SK-N-SH treated with all-trans-retinoic acid at 6 μM for 48 hours (cell line): ENCODE measurements around the gene PTCD1.

Source experiments
- ARNTL ChIP-seq: fragments of 450-650 bp; formaldehyde crosslinking; IDR thresholded peaks from 2 replicates; pipeline ENCODE4 v1.5.0; 2020; ENCODE audit warnings: low read depth, mild to moderate bottlenecking, moderate library complexity, borderline replicate concordance
- BACH2 ChIP-seq: fragments of 250-450 bp; sonication (Bioruptor Pico); IDR thresholded peaks from 2 replicates; pipeline ENCODE4 v1.9.0; 2021; ENCODE audit warnings: mild to moderate bottlenecking, borderline replicate concordance
- CSDC2 ChIP-seq: fragments of 250-450 bp; sonication (Bioruptor Pico); IDR thresholded peaks from 2 replicates; pipeline ENCODE4 v1.5.0; 2020; ENCODE audit warnings: mild to moderate bottlenecking, moderate library complexity
- GLIS3 ChIP-seq: fragments of 250-450 bp; sonication (Bioruptor Pico); IDR thresholded peaks from 2 replicates; pipeline ENCODE4 v1.5.0; 2020; ENCODE audit warnings: mild to moderate bottlenecking, moderate library complexity
- ISL1 ChIP-seq: fragments of 250-450 bp; sonication (Bioruptor Pico); IDR thresholded peaks from 2 replicates; pipeline ENCODE4 v2.1.2; 2022; ENCODE audit warnings: mild to moderate bottlenecking, moderate library complexity
- PATZ1 ChIP-seq: fragments of 250-450 bp; sonication (Bioruptor Pico); IDR thresholded peaks from 2 replicates; pipeline ENCODE4 v1.8.0; 2020; ENCODE audit warnings: mild to moderate bottlenecking, moderate library complexity, borderline replicate concordance
- PPARA ChIP-seq: fragments of 250-450 bp; sonication (Bioruptor Pico); IDR thresholded peaks from 2 replicates; pipeline ENCODE4 v1.5.0; 2020; ENCODE audit warnings: mild to moderate bottlenecking, borderline replicate concordance
- RARB ChIP-seq: fragments of 250-450 bp; sonication (Bioruptor Pico); IDR thresholded peaks from 2 replicates; pipeline ENCODE4 v1.8.0; 2021; ENCODE audit warnings: mild to moderate bottlenecking, moderate library complexity
- SNAI2 ChIP-seq: fragments of 250-450 bp; sonication (Bioruptor Pico); IDR thresholded peaks from 2 replicates; pipeline ENCODE4 v1.5.0; 2020; ENCODE audit warnings: mild to moderate bottlenecking, moderate library complexity
- TOX ChIP-seq: fragments of 250-450 bp; sonication (Bioruptor Pico); IDR thresholded peaks from 2 replicates; pipeline ENCODE4 v1.8.0; 2021; ENCODE audit warnings: mild to moderate bottlenecking, moderate library complexity, borderline replicate concordance
- ZFP3 ChIP-seq: fragments of 250-450 bp; sonication (Bioruptor Pico); IDR thresholded peaks from 2 replicates; pipeline ENCODE4 v1.5.0; 2020; ENCODE audit warnings: mild to moderate bottlenecking, moderate library complexity
- ZNF70 ChIP-seq: fragments of 450-650 bp; formaldehyde crosslinking; IDR thresholded peaks from 2 replicates; pipeline ENCODE4 v1.5.0; 2020; ENCODE audit warnings: mild to moderate bottlenecking, moderate library complexity
- TF ChIP-seq, protein P1 (sequence below): fragments of 250-450 bp; sonication (Bioruptor Pico); IDR thresholded peaks from 2 replicates; pipeline ENCODE4 v1.5.1; 2021; ENCODE audit warnings: mild to moderate bottlenecking, moderate library complexity
- TF ChIP-seq, protein P2 (sequence below): fragments of 250-450 bp; sonication (Bioruptor Pico); IDR thresholded peaks from 2 replicates; pipeline ENCODE4 v1.8.0; 2021; ENCODE audit warnings: low read depth, mild to moderate bottlenecking, moderate library complexity, borderline replicate concordance

GRCh38 chr7:99418260-99418659 lies 20.3 kb downstream of the PTCD1 start:
- TF ChIP-seq, protein P1, sequence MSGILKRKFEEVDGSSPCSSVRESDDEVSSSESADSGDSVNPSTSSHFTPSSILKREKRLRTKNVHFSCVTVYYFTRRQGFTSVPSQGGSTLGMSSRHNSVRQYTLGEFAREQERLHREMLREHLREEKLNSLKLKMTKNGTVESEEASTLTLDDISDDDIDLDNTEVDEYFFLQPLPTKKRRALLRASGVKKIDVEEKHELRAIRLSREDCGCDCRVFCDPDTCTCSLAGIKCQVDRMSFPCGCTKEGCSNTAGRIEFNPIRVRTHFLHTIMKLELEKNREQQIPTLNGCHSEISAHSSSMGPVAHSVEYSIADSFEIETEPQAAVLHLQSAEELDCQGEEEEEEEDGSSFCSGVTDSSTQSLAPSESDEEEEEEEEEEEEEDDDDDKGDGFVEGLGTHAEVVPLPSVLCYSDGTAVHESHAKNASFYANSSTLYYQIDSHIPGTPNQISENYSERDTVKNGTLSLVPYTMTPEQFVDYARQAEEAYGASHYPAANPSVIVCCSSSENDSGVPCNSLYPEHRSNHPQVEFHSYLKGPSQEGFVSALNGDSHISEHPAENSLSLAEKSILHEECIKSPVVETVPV (CRISPR knock-in tag): no peak
- TF ChIP-seq PATZ1 (CRISPR knock-in tag) (no peak), ARNTL (CRISPR knock-in tag) (no peak), GLIS3 (CRISPR knock-in tag) (no peak), CSDC2 (CRISPR knock-in tag) (no peak), RARB (CRISPR knock-in tag) (no peak), SNAI2 (CRISPR knock-in tag) (no peak), PPARA (no peak), ZNF70 (CRISPR knock-in tag) (no peak), TOX (no peak), ZFP3 (no peak), ISL1 (CRISPR knock-in tag) (no peak), BACH2 (CRISPR knock-in tag) (no peak)
- TF ChIP-seq, protein P2, sequence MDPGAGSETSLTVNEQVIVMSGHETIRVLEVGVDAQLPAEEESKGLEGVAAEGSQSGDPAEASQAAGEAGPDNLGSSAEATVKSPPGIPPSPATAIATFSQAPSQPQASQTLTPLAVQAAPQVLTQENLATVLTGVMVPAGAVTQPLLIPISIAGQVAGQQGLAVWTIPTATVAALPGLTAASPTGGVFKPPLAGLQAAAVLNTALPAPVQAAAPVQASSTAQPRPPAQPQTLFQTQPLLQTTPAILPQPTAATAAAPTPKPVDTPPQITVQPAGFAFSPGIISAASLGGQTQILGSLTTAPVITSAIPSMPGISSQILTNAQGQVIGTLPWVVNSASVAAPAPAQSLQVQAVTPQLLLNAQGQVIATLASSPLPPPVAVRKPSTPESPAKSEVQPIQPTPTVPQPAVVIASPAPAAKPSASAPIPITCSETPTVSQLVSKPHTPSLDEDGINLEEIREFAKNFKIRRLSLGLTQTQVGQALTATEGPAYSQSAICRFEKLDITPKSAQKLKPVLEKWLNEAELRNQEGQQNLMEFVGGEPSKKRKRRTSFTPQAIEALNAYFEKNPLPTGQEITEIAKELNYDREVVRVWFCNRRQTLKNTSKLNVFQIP (CRISPR knock-in tag): no peak
